Coronary artery (tissue), 2 donors: Measurements from ENCODE around the gene DNAJB7.

Experiments used
- DNase-seq: peaks from one replicate; pipeline ENCODE4 v3.0.0-alpha.2; 2017; ENCODE audit warnings: low spot score
- H3K27ac ChIP-seq, 2 donors: fragments of 200-600 bp; sonication (generic); one replicate each; pipeline ENCODE4 v1.5.1; 2016 to 2019
- H3K4me3 ChIP-seq: fragments of 200-600 bp; sonication (generic); 2 replicates; pipeline ENCODE4 v1.5.1; 2016; ENCODE audit warnings: mild to moderate bottlenecking, moderate library complexity
- CTCF ChIP-seq: fragments of 200-600 bp; sonication (generic); IDR thresholded peaks from one replicate; pipeline ENCODE4 v1.5.1; 2019; ENCODE audit warnings: antibody characterized with exemption

Gene DNAJB7

DNA sequence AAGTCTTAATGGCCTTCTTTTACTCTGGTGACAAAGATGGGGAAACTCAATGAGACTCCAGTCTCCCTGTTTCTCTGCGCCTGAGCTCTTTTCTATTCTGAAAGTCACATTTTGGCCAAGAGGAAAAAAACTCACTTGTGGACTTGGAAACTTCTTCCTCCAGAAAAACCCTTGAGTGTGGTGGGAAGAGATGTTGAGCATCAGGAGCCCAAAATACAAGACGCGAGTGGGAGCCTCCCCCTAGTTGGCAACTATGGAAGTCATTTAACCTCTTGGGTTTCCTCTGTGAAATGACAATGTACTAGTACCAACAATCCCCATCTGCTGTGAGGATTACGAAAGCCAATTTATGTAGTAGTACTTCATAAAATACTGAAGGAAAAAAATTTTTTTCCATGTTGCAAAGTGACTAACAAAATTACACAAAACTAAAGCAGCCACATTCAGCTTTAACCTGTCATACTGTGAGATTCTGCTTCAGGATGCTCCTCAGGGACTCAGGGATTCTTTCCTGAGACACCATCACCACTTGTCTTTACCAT lies 42.2 kb downstream of the DNAJB7 start:
- Histone ChIP-seq H3K27ac (peak overlapping the region; percentile 71 to 74), H3K4me3 (peak overlapping the region; percentile 78)
- TF ChIP-seq CTCF = no peak
- no peak for DNase-seq

DNA sequence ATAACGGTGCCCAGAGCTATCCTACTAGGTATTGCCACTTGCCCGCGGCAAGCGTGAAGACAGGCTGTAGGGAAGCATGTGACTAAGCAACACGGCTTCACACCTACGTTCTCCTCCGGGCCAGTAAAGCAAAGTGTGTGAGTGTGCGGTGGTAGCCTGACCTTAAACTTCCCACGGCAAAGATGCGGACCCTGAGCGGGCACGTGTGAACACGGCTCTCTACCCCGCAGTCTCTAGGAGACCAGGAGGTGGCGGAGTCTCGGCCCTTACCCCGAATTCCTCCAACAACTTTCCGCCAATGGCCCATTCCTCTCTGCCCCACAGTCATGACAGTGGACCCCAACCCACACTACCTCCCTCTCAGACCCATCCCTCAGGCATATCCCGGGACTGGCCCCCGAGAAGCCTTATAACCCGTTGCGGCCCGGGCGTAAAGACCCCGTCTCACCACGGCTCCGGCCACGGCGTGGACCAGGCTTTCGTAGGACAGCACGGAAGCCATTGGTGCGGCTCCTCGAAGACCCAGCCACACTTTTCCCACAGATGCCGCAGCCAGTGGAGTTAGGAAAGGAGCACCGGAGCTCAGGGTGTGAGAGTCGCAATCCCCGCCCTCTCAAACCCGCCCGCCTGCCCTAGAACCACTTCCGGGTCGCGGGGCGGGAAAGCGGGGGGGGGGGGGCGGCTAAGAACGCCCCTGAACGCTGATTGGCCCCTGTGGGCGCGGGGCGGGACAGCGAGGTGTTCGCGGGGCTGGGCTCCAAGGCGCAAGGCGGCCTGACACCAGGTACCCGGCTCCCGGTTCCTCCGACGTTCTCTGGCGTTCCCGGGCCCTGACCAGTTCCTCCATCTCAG lies 42.9 kb downstream of the DNAJB7 start, which contains the start of gene SLC25A17:
SLC25A17 (minus strand) TSS at position 600 of the 852 bp plus-strand sequence; CDS start at position 502, 98 bp downstream.
- H3K4me3 ChIP-seq = peak within 1 kb of the TSS; percentile 78
- no peak for TF ChIP-seq CTCF
- H3K27ac ChIP-seq = peak within 1 kb of the TSS; percentile 71 to 74
- DNase-seq = peak; percentile 95

DNA sequence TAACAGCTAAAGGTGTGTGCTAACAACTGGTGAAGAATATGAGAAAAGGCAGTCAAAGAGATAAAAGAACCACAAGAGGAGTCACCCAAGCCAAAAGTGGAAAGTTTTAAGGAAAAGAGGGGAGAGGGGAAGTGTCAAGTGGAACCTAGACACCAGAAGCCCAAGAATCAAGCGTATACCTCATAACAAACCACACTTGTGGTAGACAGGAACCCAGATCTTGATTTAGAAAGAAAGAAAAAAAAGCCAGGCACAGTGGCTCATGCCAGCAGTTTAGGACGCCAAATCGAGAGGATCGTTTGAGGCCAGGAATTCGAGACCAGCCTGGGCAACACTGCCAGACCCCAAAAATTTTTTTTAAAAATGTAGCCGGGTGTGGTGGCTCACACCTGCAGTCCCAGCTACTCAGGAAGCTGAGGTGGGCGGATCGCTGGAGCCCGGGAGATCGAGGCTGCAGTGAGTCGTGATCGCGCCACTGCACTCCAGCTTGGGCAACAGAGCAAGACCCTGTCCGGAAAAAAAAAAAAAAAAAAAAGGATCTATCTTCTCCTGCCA lies 43.6 kb downstream of the DNAJB7 start:
- TF ChIP-seq CTCF = no peak
- DNase-seq = no peak
- no peak overlapping the region for H3K27ac ChIP-seq
- peak overlapping the region; percentile 78 for H3K4me3 ChIP-seq

GRCh38 chr22:40817737-40818136 lies 44.2 kb downstream of the DNAJB7 start:
- H3K4me3 ChIP-seq = no peak overlapping the region
- DNase-seq = no peak
- TF ChIP-seq CTCF = no peak
- no peak overlapping the region for H3K27ac ChIP-seq

DNA sequence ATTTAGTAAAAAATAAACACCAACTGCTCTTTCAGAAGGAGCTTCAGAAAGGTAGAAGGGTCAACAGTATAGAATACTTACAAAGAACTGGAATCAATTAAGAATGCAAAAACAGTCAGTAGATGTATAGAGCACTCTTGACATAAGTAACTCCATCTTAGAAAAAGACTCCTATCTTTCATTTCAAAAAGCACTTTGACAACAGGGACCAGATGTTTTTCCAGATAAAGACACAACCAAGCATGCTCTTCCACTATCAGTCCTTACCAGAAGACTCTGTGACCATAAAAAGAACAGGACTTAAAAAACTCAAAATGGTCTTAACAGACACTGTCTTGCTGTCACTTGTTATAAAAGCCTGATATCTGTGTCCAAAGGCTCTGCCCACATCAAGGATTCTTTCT lies 48.0 kb downstream of the DNAJB7 start:
- no peak for TF ChIP-seq CTCF
- no peak for DNase-seq
- Histone ChIP-seq H3K4me3 (no peak overlapping the region), H3K27ac (no peak overlapping the region)
